UCSD-AML1 (cell line): ENCODE results near the gene IGHMBP2.

Experiments
- DNase-seq: peaks from one replicate; lab custom pipeline; 2025; ENCODE audit not compliant: unreplicated experiment; lab: John Stamatoyannopoulos, UW

The IGHMBP2 gene

GRCh38 chr11:68978626-68978930 is 74.9 kb downstream of the IGHMBP2 start:
- no peak for DNase-seq

GRCh38 chr11:68978931-68979594 is 75.4 kb downstream of the IGHMBP2 start:
- peak; percentile 24 for DNase-seq

- no peak for DNase-seq
These were observed 76.5 kb downstream of the IGHMBP2 start for GRCh38 chr11:68979931-68980775.

- no peak for DNase-seq
These were observed 77.0 kb downstream of the IGHMBP2 start, which contains the start of gene MRGPRD for GRCh38 chr11:68980776-68981065. Gene MRGPRD (minus strand): TSS chr11:68980986. CDS start chr11:68980986, 0 bp downstream.

GRCh38 chr11:68982134-68982533 is 78.4 kb downstream of the IGHMBP2 start:
- no peak for DNase-seq

- DNase-seq: no peak
These were observed 80.1 kb downstream of the IGHMBP2 start for GRCh38 chr11:68983801-68984200.

- DNase-seq: no peak
These were observed 83.5 kb downstream of the IGHMBP2 start for GRCh38 chr11:68987211-68987610.

GRCh38 chr11:68988491-68988890 is 84.8 kb downstream of the IGHMBP2 start:
- DNase-seq: no peak
